Stimulated activated naive CD4-positive, alpha-beta T cell treated with Interleukin-2 at 50 U/mL for 16 hours (primary cell): Measurements from ENCODE around the gene PLPPR2.
"Not testable (repeated sequence)": the region's sequence is repeated elsewhere in the genome, so short reads cannot be mapped to it uniquely, and the experiment has no call there.

ENCODE experiments used
- DNase-seq: peaks from one replicate; lab custom pipeline; 2025; lab: John Stamatoyannopoulos, UW

Gene PLPPR2

GRCh38 chr19:11339254-11340098, 15.8 kb upstream of the PLPPR2 start, which contains the start of gene RAB3D:
Gene RAB3D, minus strand, starts transcription at chr19:11339657. Its CDS starts 2,258 bp downstream, at chr19:11337399.
- DNase-seq, result peak; percentile 73

GRCh38 chr19:11340099-11340467, 15.1 kb upstream of the PLPPR2 start:
- DNase-seq, result not testable (repeated sequence)

- no peak for DNase-seq
Measured at GRCh38 chr19:11342429-11342828, 12.8 kb upstream of the PLPPR2 start.

- DNase-seq, result no peak
Measured at GRCh38 chr19:11345122-11345803, 10.0 kb upstream of the PLPPR2 start.

GRCh38 chr19:11346104-11346940, 8.9 kb upstream of the PLPPR2 start, which contains the start of the genes CCDC159 and TMEM205:
Gene CCDC159, plus strand, starts transcription at chr19:11346519. Its CDS starts 88 bp downstream, at chr19:11346607.
Gene TMEM205, minus strand, starts transcription at chr19:11346268. Its CDS starts 649 bp downstream, at chr19:11345619.
- peak; percentile 99 for DNase-seq

GRCh38 chr19:11347546-11348039, 7.6 kb upstream of the PLPPR2 start:
- DNase-seq, result no peak

- no peak for DNase-seq
Measured at GRCh38 chr19:11349171-11349570, 6.1 kb upstream of the PLPPR2 start.

GRCh38 chr19:11354102-11354501, 1.1 kb upstream of the PLPPR2 start:
- not testable (repeated sequence) for DNase-seq

- no peak for DNase-seq
Measured at GRCh38 chr19:11356074-11356397, 804 bp downstream of the PLPPR2 start.

GRCh38 chr19:11356676-11357550, 1.7 kb downstream of the PLPPR2 start:
- DNase-seq, result no peak

GRCh38 chr19:11359421-11359820, 4.2 kb downstream of the PLPPR2 start:
- no peak for DNase-seq

GRCh38 chr19:11361037-11361770, 6.0 kb downstream of the PLPPR2 start:
- DNase-seq, result no peak

GRCh38 chr19:11361771-11362731, 6.8 kb downstream of the PLPPR2 start:
- no peak for DNase-seq

GRCh38 chr19:11363881-11364280, 8.6 kb downstream of the PLPPR2 start:
- DNase-seq, result no peak

- DNase-seq, result no peak
Measured at GRCh38 chr19:11364296-11364904, 9.2 kb downstream of the PLPPR2 start.

- no peak for DNase-seq
Measured at GRCh38 chr19:11364935-11365334, 9.7 kb downstream of the PLPPR2 start.

GRCh38 chr19:11365557-11366117, 10.4 kb downstream of the PLPPR2 start:
- no peak for DNase-seq

GRCh38 chr19:11367528-11367927, 12.3 kb downstream of the PLPPR2 start:
- DNase-seq, result no peak
